ENCODE data around the gene NECTIN1. TPM values are rescaled to one million over a fixed set of nuclear protein-coding genes. Genes with fewer than 3 reads are reported as not detected.

Gene NECTIN1
- polyA plus RNA-seq, 1 donor: 29.1 TPM

DNA sequence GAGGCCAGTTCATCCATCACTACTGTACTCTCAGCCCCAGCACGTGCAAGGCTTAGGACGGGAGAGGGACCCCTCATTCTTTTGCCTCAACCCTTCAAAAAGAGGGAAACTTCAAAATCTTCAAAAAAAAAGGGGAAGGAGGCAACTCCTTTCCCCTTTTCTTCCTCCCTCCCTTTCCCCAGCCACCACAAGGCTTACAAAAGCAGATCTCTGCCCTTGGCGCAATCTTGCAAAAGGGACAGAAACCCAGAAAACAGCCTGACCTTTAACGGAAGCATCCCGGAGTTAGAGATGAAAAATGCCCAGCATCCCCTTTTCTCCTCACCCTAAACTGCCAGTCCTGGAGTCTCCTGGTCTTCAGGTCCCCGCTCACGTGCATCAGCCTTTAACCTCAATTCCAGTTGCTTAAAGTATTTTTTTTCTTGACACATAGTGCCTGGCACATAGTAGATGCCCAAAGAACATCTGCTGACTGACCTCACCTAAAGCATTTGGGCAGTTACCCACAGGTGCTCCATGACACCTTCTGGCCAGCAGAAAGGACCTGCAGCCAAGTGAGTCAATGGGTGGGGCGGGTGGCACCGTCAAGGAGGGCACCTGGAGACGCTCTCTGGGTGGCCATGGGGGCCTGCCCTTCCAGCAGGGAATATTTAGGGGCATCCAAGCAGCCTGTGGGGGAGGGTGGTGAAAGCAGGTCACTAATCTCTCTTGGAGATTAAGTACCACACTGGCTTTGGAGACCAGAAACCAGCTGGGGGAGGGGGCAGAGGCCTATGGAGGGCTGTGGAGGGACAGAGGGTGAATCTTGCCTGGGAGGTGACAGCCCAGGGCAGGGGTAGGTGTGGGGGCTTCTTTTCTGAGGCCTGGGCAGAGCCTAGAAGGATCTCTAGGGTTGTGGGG is 16.3 kb downstream of the NECTIN1 start:
- DNase-seq: no peak

DNA sequence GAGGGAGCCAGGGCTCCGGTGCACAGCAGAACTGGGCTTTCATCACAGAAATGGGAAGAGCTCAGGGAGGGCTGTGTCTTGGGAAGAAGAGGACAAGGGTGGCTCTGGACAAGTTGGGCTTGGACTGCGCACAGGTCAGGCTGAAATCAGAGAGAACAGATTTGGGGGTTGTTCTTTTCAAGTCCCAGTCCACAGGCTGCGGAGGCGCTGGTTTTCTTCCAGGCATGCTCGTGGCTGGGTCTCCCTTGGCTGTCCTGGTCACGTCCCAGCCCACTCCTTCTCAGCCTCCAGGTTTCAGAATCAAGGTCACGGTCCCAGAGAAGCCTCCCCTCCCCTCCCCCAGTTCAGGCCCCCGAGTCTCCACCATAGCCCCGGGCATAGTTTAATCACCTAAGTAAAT is 17.0 kb downstream of the NECTIN1 start:
- DNase-seq: no peak

DNA sequence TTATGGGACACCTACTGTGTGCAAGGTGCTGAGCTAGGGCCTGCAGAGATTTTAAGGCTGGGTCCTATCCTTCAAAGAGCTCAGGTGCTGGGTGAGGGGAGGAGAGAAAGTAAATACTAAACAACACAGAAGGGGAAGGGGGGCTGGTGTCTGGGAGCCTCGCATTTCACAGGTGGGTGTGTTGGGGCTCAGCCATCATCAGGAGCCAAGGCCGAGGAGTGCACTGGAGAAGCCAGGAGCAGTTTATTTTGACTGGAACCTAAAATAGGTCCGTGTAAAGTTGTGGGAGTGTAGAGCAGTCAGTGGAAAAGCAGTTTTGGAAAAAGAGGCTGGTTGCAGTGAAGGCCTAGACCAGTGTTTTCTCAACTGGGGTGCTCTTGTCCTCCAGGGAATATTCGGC is 17.5 kb downstream of the NECTIN1 start:
- no peak for DNase-seq

DNA sequence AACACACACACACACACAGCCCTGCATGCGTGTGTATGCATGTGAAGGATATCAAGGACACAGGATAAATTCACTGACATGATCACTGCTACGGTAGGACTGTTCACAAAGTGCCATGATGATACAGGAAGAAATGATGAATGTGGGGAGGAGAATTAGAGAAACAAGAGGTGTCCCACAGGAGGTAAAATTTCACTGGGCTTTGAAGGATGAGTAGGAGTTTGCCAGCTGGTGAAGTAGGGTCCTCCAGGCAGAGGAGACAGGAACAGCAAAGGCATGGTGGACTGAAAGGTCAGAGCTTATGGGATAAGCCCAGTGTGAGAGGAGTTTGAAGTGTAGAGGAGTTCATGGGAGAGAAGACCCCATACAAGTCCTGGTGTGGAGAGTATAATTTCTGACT is 18.6 kb downstream of the NECTIN1 start:
- no peak for DNase-seq

DNA sequence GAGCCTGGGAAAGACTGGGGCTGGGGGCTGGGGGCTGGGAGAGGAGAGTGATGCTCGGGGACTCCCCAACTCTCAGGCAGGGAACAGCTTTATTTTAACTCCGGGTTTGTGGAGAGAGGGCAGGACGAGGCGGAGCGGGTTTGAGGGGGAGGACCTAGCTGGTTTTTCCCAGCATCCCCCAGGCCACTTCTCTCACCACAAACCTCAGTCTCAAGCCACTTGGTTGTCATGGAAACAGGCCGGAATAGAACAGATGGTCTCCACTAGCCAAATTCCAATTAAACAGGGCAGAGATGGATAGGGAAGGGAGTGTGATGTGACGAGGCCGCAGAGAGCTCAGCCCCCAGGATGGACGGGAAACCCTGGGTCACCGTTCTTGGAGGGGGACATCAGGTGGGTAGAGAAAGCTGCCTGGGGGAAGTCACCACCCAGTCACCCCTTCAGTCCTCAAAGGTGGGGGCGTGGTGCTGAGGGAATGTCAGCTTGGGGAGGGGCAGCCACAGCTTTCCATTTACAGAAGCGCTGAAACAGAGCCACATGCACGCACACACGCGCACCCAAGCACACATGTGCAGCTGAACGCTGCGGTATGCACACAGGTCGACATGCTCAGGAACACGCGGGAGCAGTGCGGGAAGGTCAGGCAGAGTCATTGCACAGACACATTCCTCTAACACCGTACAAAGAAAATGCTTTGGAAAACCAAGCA is 19.2 kb downstream of the NECTIN1 start:
- DNase-seq: peak; percentile 71

DNA sequence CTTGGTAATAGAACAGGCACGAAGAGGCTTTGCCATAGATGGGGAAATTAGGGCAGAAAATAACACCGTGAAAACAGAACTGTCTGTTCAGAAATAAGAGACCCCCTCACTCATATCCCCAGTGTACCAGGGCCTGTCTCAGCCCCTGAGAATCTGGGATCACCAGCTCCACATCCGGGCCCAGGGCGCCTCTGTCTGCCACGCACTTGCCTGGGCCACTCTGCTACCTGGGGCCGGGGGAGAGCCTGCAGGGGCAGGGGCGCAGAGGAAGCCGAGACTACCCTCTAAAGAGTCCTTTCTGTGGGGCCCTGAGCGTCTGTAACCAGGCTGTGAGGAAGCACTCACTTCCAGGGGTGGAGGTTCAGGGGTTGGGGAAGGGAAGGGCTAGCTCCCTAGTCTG is 19.8 kb downstream of the NECTIN1 start:
- no peak for DNase-seq

DNA sequence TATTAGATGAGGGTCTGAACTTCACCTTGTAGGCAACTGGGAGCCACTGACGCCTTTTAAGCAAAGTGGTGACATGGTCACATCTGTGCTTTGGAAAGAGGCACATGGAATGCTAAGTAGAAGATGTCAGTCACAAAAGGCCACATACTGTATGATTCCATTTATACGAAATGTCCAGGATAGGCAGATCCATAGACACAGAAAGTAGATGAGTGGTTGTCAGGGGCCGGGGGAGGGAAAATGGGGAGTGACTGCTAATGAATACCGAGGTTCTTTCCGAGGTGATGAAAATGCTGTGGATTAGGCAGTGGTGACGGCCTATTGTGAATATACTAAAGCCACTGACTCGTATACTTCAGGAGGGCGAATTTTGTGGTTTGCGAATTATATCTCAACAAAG is 20.6 kb downstream of the NECTIN1 start:
- no peak for DNase-seq

DNA sequence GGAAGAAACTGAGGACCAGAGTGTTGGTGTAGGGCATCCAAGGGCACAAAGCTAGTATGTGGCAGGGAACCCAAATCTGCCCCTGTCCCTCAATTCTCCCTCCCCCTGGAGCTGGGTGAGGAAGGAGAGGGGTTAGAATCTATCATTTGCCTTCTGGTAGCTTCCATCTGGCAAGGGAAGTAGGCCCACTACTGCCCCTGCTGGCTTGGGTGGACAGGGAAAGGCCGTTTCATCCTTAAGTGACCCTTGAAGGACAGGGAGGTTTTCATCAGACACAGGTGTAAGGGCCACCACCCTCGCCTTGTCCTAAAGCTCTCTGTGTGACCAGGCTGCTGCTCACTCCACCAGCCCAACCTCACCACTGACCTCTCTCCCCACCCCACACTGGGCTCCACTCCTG is 22.1 kb downstream of the NECTIN1 start:
- DNase-seq: no peak

DNA sequence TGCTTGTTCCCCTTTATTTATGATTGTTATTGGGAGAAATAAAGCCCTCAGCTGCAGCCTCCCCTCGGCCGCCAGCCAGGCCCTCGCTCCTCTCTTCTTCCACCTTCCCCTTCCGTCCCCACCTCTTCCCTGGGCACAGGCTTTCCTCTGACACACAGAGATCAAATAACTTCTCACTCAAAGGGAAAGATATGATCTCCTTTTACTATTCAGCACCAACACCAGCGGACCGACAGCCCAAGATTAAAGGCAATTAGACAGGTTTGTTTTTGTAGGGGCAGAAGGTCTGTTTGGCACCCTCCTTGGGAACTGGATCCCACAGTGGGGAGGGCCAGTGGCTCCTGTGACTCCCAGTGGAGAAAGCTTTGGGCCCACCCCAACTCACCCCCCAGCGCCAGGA is 23.0 kb downstream of the NECTIN1 start:
- DNase-seq: no peak

DNA sequence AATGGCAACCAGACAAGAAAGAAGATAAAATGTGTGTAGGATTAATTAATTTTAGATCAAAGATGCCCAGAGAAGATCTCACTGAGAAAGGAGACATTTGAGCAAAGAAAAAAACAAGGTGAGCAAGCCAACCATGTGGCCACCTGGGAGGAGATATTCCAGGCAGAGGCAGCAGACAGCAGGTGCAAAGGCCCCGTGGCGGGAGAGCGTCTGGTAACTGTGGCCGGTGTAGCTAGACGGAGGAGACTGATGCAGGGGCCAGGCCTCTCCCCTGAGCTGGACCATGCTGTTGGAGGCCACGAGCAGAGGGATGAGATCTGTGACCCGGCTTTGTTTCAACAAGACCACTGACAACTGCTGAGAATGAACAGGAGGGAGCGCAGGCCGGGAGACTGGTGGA is 23.6 kb downstream of the NECTIN1 start:
- no peak for DNase-seq

DNA sequence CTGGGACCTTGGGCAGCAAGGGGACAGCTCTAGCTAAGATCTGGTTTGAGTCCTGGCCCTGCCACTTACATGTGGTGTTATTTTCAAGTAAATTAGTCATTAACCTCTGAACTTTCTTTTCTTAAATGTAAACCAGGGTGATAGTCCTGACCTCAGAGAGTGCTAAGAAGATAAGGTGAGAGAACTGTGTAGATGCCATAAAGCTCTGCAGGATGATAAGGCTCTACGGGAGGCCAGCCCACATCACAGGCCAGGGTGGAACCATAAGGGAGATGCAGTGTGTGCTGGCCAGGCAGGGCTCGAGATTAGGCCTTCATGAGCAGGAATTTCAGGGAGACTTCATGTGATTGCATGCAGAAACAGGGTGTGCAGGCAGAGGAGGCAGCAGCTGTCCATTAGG is 24.2 kb downstream of the NECTIN1 start:
- no peak for DNase-seq

DNA sequence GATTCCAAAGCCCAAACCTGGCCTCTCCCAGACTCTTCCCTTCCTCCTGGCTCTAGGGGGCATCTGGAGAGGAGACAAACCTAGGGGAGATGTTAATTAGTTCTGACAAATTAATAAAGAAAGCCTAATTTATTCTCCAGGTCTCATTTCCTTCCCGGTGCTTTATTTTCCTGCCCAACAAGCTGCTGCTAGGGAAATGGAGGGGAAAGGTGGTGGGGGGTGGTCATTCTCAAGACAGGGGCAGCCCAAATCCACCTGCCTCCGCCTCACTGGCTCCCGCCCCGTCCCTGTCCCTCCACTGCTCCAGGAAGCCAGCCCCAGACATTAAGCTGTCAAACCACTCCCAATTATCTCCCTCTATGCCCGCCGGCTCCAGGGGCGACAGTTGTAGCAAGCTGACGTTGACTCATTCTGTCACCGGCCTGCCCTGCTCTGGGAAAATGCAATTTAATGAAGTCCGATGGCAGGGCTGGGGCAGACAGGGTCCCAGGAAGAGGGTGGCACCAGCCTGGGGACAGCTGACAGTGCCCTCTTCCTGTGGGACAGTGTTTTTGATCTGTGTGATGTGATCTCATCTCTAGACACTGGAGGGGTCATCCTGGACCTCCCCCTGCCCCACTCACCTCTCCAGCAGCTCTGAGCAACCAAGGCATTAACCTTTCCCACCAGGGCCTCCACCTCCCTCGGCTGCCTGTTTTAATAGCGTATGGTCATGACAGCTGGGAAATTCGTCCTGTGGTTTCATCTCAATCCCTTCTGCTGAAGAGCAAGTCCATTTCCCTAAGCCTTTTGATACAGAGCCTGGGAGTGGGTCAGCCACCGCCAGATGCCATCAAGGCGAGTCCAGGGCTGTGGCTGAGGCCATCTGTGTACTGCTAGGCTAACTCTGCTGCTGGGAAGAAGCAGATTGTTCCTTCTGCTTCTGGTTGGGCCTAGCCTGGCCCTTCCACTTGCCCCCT is 27.1 kb downstream of the NECTIN1 start:
- no peak for DNase-seq

DNA sequence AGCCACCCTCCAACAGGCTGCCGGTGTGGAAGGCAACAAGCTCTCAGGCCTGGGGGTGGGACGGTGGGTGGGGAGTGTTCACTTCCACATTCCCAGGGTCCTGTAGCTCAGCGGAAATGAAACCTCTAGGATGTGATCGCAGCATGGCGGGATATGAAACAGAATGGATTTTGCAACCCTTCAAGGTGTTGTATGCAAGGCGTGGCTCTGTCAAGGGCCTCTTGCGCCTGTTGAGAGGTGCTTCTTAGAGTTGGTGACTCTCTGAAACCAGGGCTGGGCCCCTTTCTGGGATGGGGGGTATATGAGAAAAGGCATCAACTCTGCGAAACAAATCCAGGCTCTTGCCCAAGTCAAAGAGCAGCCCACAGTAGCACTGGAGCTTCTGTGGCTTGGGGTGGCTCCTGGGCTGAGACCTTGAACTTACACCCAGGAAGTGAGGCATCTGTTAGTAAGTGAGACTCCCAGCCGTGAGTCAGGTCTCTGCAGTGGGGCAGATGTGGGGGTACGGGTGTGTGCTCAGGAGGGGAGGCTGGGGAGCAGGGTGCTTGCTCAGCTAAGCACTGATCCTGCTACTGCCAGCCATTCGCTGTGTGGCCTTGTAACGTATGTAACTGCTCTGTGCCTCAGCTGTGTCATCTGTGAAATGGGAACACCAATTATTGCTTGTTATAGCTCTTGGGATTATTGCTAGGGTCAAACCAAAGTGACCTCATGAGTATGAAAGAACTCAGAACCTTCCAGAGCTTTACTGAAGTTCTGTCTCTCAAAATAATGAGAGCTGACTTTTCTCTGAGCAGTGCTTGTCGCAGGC is 28.3 kb downstream of the NECTIN1 start:
- DNase-seq: no peak

DNA sequence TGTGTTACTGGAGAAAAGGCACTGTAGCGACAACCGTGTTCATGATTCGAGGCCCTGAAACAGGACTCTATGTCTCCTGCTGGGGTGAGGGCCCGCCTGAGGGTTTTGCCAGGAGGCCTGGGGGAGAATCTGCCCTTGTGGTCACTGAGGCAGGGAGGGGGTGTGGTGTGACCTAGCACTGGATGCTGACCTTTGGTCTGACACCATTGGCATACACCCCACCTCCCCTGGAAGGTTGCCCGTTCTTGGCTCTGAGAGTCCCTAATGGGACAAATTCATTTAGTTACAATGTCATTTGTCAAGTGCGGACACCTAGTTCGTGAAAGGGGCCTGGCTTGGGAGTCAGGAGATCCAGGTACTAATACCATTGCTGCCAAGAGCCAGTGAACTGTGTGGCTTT is 29.0 kb downstream of the NECTIN1 start:
- no peak for DNase-seq

DNA sequence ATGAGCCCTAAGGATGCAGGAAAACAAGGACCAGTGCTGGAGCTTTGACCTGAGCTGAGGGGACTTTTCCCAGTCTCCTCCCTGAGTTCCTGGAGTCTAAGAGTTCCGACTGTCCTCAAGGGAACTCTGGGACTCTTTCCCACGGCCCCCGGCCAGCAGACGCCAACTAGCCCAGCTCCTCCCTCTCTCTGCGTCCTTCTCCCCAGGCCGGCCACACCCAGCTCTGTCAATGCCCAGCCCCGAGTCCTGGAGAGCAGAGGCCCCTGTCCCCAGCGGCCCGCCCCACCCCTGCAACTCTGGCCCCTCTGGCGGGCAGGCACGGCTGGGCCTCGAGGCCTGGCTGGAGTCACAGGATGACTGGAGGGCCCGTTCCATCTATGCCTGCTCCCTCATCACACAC is 29.8 kb downstream of the NECTIN1 start:
- DNase-seq: no peak

DNA sequence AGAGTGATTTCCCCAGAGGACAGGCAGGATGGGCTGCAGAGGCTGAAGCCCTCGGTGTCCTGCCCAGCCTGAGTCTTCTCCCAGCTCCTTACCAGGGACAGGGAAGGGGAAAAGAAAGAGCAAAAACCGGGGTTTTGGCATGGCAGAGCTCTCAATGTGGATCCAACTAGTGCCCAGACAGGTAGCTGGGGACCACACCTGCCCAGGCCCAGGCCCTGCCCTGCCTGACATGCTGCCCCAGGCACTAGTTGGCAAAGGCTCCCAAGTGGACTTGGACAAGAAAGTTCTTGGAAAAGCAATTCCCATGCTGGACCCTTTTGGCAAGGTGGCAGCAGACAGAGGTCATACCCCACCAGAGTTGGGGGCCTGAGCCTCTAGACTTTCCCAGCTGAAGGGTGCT is 31.1 kb downstream of the NECTIN1 start:
- no peak for DNase-seq

DNA sequence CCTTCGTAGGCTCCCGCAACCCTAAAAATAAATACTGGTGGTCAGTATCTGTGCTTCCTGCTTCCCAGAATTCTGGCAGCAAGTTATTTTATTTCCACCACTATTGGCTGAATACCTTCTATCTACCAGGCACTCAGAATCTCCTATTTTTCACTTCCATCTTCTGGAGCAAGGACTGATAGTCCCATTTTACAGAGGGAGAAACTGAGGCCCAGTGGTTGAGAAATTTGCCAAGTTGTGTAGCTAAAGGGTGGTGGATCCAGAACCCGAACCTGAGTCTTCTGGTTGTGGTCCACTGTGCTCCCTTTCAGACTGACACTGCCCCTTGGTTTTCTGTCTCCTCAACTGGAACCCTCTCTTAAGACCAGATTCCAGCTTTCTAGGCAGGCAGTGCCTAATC is 31.6 kb downstream of the NECTIN1 start:
- no peak for DNase-seq

DNA sequence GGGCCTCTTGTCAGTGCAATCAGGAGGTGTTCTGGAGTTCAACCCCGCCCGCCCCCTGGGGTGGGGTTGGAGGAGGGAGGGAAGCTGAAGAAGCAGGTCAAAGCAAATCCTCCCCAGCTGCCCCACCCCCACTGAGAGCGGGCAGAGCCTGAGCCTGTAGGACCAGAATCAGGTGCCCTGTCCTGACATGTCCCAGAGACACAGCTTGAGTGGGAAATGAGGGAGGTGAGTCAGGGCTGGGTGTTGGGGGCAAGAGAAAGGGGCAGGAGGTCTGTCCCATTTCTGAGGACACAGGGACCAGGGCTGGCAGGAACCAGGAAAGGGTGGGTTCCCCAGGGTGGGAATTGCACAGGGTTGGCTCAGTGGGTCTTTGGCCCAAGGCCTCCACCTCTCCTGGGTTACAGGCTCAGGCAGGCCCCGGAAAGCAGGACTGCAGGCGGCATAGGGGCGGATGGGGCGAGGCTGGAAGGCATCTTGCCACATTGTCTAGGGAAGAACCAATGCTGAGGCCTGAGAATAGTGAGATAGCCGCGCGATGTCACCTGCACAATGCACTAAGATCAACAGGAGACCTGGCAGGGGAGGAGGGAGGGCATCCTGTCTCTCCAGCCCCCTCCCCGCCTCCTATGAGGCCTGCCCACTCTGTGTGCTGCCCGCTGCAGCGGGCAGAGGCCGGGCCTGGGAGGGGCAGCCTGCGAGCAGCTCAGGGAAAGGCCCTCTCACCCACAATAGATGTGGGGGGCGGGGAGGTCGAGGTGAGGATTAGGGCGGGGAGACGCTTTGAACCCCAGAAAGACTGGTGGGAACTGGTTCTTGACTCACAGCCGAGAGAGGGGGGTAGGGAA is 32.4 kb downstream of the NECTIN1 start:
- no peak for DNase-seq

DNA sequence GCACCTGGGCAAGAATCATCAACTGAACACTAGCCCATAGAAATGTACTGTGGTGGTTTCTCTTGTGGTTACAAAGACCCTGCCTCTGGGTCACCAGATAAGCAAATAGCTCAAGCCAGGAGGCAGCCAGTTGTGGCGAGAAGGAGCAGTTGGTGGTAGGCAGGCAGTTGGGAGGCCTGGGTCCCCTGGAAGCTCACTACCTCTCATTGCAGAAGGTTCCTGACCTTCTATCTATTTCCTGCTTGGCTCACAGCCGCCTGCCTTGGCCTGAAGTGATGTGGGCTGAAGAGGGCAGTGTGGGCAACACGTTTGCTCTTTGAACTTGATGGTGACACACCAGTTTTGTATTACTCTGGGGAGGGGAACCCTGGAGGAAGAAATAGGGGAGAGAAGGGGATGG is 34.7 kb downstream of the NECTIN1 start:
- no peak for DNase-seq

DNA sequence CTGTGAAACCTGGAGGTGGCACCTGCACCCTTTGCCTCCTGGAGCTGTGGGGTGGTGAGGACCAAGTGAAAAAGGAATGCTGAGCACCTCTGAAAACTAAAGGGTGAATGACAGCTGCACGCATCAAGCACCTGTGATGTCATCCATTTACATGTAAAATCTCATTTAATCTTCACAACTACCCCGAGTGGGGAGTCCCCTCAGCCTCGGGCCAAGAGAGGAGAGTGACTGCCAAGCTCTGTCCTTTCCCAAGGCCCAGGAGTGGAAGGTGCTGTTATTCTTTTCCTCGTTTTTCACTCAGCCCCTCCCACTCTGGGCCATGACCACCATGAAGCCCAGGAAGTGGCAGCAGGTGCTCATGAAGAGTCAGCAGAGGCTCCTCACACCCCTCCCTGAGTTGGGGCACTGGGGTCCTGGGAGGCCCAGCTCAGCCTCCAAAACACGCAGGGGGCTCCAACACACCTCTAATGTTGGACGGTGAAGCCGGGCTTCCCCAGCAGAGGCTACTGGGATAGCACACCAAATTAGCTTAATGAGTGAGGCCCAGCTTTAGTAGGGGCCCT is 35.7 kb downstream of the NECTIN1 start:
- DNase-seq: no peak

DNA sequence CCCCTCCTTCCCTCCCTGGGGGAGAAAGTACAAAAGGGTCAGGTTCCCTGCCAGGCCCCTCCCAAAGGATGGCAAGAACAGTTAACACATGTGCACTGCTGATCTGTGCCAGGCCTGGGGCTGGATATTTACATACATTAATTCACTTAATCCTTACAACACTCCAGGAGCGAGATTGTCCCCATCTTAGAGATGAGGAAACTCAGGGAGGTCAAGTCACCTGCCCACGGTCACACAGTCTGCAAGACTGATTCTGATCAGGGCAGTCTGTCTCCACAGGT is 36.5 kb downstream of the NECTIN1 start:
- no peak for DNase-seq

All from hindlimb muscle (tissue), 1 donor.